ENCODE measurements around the gene TANGO2. TPM values are rescaled to one million over a fixed set of nuclear protein-coding genes. Genes with fewer than 3 reads are reported as not detected.

The TANGO2 gene
- total RNA-seq, 1 donor from 2014 or later = 10.0 TPM

DNA sequence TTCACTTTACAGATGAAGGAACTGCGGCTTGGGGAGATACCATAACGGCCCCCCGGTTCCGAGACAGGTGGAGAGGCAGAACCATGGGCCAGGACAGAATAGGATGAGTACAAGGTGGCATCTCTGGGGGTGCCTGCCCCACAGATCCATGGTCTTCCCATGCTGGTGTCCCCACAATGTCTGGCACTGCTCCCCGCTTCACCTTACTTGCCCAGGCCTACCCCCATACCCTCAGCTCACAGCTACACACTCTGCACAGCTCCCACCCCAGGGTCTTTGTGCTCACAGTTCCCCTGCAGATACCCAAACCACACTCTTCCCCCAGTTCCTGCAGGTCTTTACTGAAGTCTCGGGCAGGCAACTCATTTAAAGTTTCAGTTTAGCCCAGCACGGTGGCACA, 47.7 kb downstream of the TANGO2 start:
- H3K4me3 ChIP-seq = no peak overlapping the region
- H3K27ac ChIP-seq = no peak overlapping the region
- H3K27me3 ChIP-seq = no peaks in the 10 kb centered on the region
- H2AFZ ChIP-seq (replicated peaks) = no peak overlapping the region
- Mint-ChIP-seq H3K4me1 (no peaks in the 10 kb centered on the region), H3K27ac (no peak overlapping the region), H3K27me3 (ENCODE audit: insufficient read depth, low read depth) (no peaks in the 10 kb centered on the region), H3K9me3 (no peaks in the 10 kb centered on the region), H3K36me3 (no peaks in the 10 kb centered on the region), H3K4me3 (no peak overlapping the region)
- H3K79me2 ChIP-seq (ENCODE audit: low read depth) = no peaks in the 10 kb centered on the region
- DNase-seq (ENCODE audit: low spot score) = no peak
- no peak overlapping the region for H3K9ac ChIP-seq
- no peaks in the 10 kb centered on the region for H3K4me1 ChIP-seq
- no peak overlapping the region for H3K4me2 ChIP-seq
- no peaks in the 10 kb centered on the region for H3F3A ChIP-seq (ENCODE audit: low read depth)
- H3K9me3 ChIP-seq (ENCODE audit: low read depth) = no peaks in the 10 kb centered on the region
- H3K36me3 ChIP-seq = no peaks in the 10 kb centered on the region
- no peaks in the 10 kb centered on the region for H4K20me1 ChIP-seq (ENCODE audit: low read depth)
- TF ChIP-seq EZH2phosphoT487 (IDR thresholded peaks at IDR 0.05) (no peak), EZH2 (IDR thresholded peaks at IDR 0.05) (no peak)
- TF ChIP-seq, protein P1, sequence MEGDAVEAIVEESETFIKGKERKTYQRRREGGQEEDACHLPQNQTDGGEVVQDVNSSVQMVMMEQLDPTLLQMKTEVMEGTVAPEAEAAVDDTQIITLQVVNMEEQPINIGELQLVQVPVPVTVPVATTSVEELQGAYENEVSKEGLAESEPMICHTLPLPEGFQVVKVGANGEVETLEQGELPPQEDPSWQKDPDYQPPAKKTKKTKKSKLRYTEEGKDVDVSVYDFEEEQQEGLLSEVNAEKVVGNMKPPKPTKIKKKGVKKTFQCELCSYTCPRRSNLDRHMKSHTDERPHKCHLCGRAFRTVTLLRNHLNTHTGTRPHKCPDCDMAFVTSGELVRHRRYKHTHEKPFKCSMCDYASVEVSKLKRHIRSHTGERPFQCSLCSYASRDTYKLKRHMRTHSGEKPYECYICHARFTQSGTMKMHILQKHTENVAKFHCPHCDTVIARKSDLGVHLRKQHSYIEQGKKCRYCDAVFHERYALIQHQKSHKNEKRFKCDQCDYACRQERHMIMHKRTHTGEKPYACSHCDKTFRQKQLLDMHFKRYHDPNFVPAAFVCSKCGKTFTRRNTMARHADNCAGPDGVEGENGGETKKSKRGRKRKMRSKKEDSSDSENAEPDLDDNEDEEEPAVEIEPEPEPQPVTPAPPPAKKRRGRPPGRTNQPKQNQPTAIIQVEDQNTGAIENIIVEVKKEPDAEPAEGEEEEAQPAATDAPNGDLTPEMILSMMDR (IDR thresholded peaks at IDR 0.05) = no peak

DNA sequence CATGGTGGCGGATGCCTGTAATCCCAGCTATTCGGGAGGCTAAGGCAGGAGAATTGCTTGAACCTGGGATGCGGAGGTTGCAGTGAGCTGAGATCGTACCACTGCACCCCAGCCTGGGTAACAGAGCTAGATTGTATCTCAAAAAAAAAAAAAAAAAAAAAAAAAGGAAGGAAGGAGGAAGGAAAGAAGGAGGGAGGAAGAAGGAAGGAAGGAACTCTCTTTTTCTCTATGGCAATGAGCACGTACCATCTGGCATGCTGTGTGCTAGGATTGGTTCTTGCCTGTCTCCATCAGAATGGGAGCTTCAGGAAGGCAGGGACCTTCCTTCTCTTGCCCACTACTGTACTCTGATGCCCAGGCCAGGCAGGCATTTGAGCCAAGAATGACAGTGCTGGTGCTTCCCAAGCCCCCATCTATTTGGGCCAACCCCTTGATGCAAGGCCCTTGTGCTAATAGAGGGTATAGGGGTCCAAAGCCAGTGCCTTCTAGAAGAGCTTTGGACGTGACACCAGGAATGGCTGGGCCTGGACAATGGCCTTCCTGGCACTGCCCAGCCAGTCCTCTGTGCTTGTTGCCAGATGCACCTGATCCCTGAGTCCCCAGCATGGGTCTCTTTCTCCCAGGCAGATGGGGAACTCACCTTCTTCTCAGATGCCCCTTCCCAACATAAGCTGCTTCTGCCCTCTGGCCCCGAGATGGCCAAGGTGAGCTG, 48.6 kb downstream of the TANGO2 start:
- Histone ChIP-seq H2AFZ (replicated peaks) (no peak overlapping the region), H4K20me1 (ENCODE audit: low read depth) (no peaks in the 10 kb centered on the region), H3K4me2 (no peak overlapping the region), H3K27ac (no peak overlapping the region), H3K27me3 (no peaks in the 10 kb centered on the region), H3K9me3 (ENCODE audit: low read depth) (no peaks in the 10 kb centered on the region), H3K36me3 (no peaks in the 10 kb centered on the region), H3K4me3 (no peak overlapping the region), H3F3A (ENCODE audit: low read depth) (no peaks in the 10 kb centered on the region), H3K9ac (no peak overlapping the region), H3K4me1 (no peaks in the 10 kb centered on the region), H3K79me2 (ENCODE audit: low read depth) (no peaks in the 10 kb centered on the region)
- Mint-ChIP-seq H3K9me3 (no peaks in the 10 kb centered on the region), H3K4me1 (no peaks in the 10 kb centered on the region), H3K27me3 (ENCODE audit: insufficient read depth, low read depth) (no peaks in the 10 kb centered on the region), H3K36me3 (no peaks in the 10 kb centered on the region), H3K27ac (no peak overlapping the region), H3K4me3 (no peak overlapping the region)
- DNase-seq (ENCODE audit: low spot score) = no peak
- TF ChIP-seq, protein P1 (IDR thresholded peaks at IDR 0.05) = no peak
- TF ChIP-seq EZH2phosphoT487 (IDR thresholded peaks at IDR 0.05) (no peak), EZH2 (IDR thresholded peaks at IDR 0.05) (no peak)

DNA sequence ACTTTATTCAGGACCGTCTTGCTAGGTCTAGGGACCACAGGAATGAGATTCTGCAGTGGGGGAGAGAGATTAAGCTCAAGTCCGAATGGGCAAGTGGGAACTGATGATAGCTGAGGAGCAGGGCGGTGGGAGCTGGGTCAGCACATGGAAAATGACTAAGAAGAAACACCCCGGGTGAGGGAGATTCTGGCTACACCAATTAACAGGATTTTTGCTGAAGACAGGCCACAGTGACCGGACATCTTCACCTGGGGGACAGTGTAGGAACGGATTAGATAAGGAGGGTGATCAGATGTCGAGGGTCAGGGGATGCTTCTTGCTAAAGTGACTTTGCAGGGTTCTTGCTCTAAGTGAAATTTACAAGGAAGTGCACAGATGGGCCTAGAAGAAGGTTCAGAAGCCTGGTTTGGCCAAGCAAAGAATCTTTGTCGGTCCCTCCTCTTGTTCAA, 50.6 kb downstream of the TANGO2 start:
- no peaks in the 10 kb centered on the region for H3K79me2 ChIP-seq (ENCODE audit: low read depth)
- H3K4me2 ChIP-seq = no peak overlapping the region
- Mint-ChIP-seq H3K27ac (no peak overlapping the region), H3K27me3 (ENCODE audit: insufficient read depth, low read depth) (no peaks in the 10 kb centered on the region), H3K4me3 (no peak overlapping the region), H3K4me1 (peaks cover 2% of the 10 kb centered on the region), H3K9me3 (no peaks in the 10 kb centered on the region), H3K36me3 (no peaks in the 10 kb centered on the region)
- TF ChIP-seq, protein P1 (IDR thresholded peaks at IDR 0.05) = no peak
- no peak for TF ChIP-seq EZH2 (IDR thresholded peaks at IDR 0.05)
- no peak for TF ChIP-seq EZH2phosphoT487 (IDR thresholded peaks at IDR 0.05)
- no peaks in the 10 kb centered on the region for H3K4me1 ChIP-seq
- DNase-seq (ENCODE audit: low spot score) = no peak
- no peaks in the 10 kb centered on the region for H3K27me3 ChIP-seq
- no peaks in the 10 kb centered on the region for H4K20me1 ChIP-seq (ENCODE audit: low read depth)
- H2AFZ ChIP-seq (replicated peaks) = no peak overlapping the region
- H3K9me3 ChIP-seq (ENCODE audit: low read depth) = no peaks in the 10 kb centered on the region
- H3K27ac ChIP-seq = no peak overlapping the region
- no peak overlapping the region for H3K9ac ChIP-seq
- H3F3A ChIP-seq (ENCODE audit: low read depth) = peaks cover 4% of the 10 kb centered on the region
- H3K4me3 ChIP-seq = no peak overlapping the region
- H3K36me3 ChIP-seq = no peaks in the 10 kb centered on the region
